Upper lobe of left lung (tissue), 6 donors: ENCODE measurements around the gene SRRM3. TPM values are rescaled to one million over a fixed set of nuclear protein-coding genes. Genes with fewer than 3 reads are reported as not detected.

ENCODE experiments used
- ATAC-seq, 2 donors: fragments of 200-7000 bp; cut with Tn5 transposase; one replicate each; pipeline ENCODE4 v1.9.1; 2022; ENCODE audit warnings: mild to moderate bottlenecking in 2 of 2, moderate library complexity in 2 of 2; ENCODE audit not compliant: low FRiP score in 2 of 2
- DNase-seq, 2 donors: peaks; one replicate each; pipeline ENCODE4 v3.0.0-alpha.2; 2019 to 2020
- H3K27ac ChIP-seq, 4 donors: fragments of 200-600 bp; sonication (generic); one replicate each; pipeline ENCODE4 v1.5.1; 2016 to 2019
- H3K27me3 ChIP-seq, 4 donors: fragments of 200-600 bp; sonication (generic); one replicate each; pipeline ENCODE4 v1.5.1; 2017 to 2019
- H3K36me3 ChIP-seq, 4 donors: fragments of 200-600 bp; sonication (generic); one replicate each; pipeline ENCODE4 v1.5.1; 2016 to 2019
- H3K4me1 ChIP-seq, 4 donors: fragments of 200-600 bp; sonication (generic); one replicate each; pipeline ENCODE4 v1.5.1; 2018 to 2019
- H3K4me3 ChIP-seq, 4 donors: fragments of 200-600 bp; sonication (generic); one replicate each; pipeline ENCODE4 v1.5.1; 2017 to 2019; ENCODE audit warnings: mild to moderate bottlenecking in 2 of 4, moderate library complexity in 1 of 4
- H3K9me3 ChIP-seq, 4 donors: fragments of 200-600 bp; sonication (generic); one replicate each; pipeline ENCODE4 v1.5.1; 2018 to 2019
- EP300 ChIP-seq, 4 donors: sonication (generic); formaldehyde crosslinking; IDR thresholded peaks; one replicate each; pipeline ENCODE4 v1.5.1; 2017; ENCODE audit warnings: antibody characterized with exemption in 4 of 4, control low read depth in 2 of 4
- POLR2A ChIP-seq, 4 donors: fragments of 450-650 bp; IDR thresholded peaks; one replicate each; pipeline ENCODE4 v1.5.1; 2016 to 2017; ENCODE audit warnings: antibody characterized with exemption in 4 of 4, mild to moderate bottlenecking in 2 of 4
- POLR2AphosphoS5 ChIP-seq, 2 donors: sonication (generic); formaldehyde crosslinking; IDR thresholded peaks; one replicate each; pipeline ENCODE4 v1.5.1; 2017; ENCODE audit warnings: antibody characterized with exemption in 2 of 2
- WGBS, 2 donors: methylation state at CpG; one replicate each; pipeline ENCODE4 v1.1.5; 2017 to 2018; 5-methylcytosine and 5-hydroxymethylcytosine counted together
- total RNA-seq, 6 donors: library from RNA; depleted of rRNA in 4 of 6; stranded (reverse); fragments of >200 nt in 4 of 6; gene quantifications; one replicate each; pipeline versions ENCODE4 v1.1.0 to v1.2.1, GENCODE V29; 2016 to 2021
- TF ChIP-seq, protein P1 (sequence below), 6 experiments: fragments of 450-650 bp in 4 of 6; fragments of 200-600 bp in 2 of 6; sonication (generic) in 2 of 6; IDR thresholded peaks; one replicate each; pipeline ENCODE4 v1.5.1; 2016 to 2019; ENCODE audit warnings: antibody characterized with exemption in 6 of 6
- donor health status: DM: no; HTN: no; CAD: no; lungs with moderate emphysema.
- donor health status: DM: no; HTN: yes; CAD: no; lungs with severe emphysema.

The SRRM3 gene
- total RNA-seq, 6 donors from 2014 or later = 0.30 to 1.5 (median 0.72) TPM

DNA sequence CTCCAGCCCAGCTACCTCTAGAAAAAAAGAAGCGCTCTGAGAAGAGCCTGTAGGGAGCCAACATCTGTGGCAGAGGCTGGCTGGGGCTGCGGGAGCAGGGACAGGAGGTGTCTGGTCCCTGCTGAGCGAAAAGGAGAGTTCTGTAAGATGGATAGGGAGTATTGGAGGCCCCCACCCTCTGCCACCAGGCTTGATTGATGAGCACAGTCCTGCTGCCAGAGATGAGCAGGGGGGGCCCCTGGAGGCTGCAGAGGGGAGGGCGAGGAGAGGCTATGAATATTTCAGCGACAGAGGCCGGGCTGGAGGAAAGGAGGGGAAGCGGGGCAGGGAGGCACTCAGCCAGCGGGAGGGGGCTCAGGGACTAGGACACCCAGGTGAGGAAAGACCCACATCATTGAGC lies 56.3 kb downstream of the SRRM3 start:
- Histone ChIP-seq H3K4me3 (no peak overlapping the region), H3K36me3 (no peaks in the 10 kb centered on the region), H3K27ac (no peak overlapping the region), H3K4me1 (peaks cover 6 to 12% (median 9%) of the 10 kb centered on the region in 4 donors), H3K27me3 (peaks cover 0 to 14% (median 4%) of the 10 kb centered on the region in 4 donors), H3K9me3 (no peaks in the 10 kb centered on the region)
- 26 to 41% methylated on average over 8 of the region's 8 CpGs for WGBS, 2 donors
- DNase-seq (no peak), ATAC-seq (no peak)
- no peak for TF ChIP-seq EP300 (IDR thresholded peaks at IDR 0.05)
- TF ChIP-seq, protein P1, sequence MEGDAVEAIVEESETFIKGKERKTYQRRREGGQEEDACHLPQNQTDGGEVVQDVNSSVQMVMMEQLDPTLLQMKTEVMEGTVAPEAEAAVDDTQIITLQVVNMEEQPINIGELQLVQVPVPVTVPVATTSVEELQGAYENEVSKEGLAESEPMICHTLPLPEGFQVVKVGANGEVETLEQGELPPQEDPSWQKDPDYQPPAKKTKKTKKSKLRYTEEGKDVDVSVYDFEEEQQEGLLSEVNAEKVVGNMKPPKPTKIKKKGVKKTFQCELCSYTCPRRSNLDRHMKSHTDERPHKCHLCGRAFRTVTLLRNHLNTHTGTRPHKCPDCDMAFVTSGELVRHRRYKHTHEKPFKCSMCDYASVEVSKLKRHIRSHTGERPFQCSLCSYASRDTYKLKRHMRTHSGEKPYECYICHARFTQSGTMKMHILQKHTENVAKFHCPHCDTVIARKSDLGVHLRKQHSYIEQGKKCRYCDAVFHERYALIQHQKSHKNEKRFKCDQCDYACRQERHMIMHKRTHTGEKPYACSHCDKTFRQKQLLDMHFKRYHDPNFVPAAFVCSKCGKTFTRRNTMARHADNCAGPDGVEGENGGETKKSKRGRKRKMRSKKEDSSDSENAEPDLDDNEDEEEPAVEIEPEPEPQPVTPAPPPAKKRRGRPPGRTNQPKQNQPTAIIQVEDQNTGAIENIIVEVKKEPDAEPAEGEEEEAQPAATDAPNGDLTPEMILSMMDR (IDR thresholded peaks at IDR 0.05) = no peak
- no peak for TF ChIP-seq POLR2AphosphoS5 (IDR thresholded peaks at IDR 0.05)
- no peak for TF ChIP-seq POLR2A (IDR thresholded peaks at IDR 0.05)

DNA sequence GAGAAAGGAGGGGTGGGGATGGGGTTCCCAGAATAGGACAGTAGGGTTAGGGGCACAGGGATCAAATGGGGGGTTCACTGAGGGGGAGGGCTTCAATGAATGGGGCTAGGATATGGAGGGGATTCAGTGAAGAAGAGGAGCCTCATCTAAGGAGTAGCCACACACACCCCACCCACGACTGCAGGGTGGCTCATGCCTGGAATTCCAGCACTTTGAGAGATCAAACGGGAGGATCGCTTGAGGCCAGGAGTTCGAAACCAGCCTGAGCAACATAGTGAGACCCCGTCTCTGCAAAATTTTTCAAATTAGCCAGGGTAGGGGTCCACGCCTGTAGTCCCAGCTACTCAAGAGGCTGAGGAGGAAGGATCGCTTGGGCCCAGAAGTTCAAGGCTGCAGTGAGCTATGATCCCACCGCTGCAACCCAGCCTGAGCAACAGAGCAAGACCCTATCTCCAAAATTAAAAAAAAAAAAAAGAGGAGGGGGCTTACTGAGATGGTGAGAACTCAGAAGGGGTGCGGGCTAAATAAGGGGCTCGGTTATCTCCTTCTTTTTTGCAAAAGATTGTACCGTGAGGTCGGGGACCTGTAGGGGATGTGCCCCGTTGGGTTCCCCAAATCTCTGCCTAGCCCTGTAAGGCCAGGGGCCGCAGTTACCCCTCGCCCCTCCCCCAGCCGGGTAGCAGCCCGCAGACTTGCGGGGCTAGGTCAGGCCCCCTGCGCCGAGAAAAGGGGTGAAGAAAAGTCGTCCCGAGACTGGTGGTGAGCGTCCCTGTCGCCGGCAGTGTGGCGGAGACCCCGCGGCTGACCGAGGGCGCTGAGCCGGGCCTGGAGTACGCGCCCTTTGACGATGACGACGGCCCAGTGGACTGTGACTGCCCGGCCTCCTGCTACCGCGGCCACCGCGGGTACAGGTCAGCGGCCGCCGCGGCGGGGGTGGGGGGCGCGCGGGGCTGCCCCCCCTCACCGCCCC lies 57.7 kb downstream of the SRRM3 start:
- peaks cover 0 to 14% (median 4%) of the 10 kb centered on the region in 4 donors for H3K27me3 ChIP-seq
- H3K4me1 ChIP-seq = peaks cover 6 to 12% (median 9%) of the 10 kb centered on the region in 4 donors
- WGBS, 2 donors = 20 to 43% methylated on average over 18 to 40 of the region's 50 CpGs
- ATAC-seq (peak in 1 of 2 donors; percentile 29), DNase-seq (peak in 1 of 2 donors; percentile 66)
- H3K27ac ChIP-seq = no peak overlapping the region
- H3K4me3 ChIP-seq = peak overlapping the region in 3 of 4 donors; percentile 27 to 46 (median 41)
- no peaks in the 10 kb centered on the region for H3K9me3 ChIP-seq
- no peaks in the 10 kb centered on the region for H3K36me3 ChIP-seq
- TF ChIP-seq EP300 (IDR thresholded peaks at IDR 0.05) (no peak), POLR2A (IDR thresholded peaks at IDR 0.05) (no peak), POLR2AphosphoS5 (IDR thresholded peaks at IDR 0.05) (no peak)
- TF ChIP-seq, protein P1 (IDR thresholded peaks at IDR 0.05) = no peak

DNA sequence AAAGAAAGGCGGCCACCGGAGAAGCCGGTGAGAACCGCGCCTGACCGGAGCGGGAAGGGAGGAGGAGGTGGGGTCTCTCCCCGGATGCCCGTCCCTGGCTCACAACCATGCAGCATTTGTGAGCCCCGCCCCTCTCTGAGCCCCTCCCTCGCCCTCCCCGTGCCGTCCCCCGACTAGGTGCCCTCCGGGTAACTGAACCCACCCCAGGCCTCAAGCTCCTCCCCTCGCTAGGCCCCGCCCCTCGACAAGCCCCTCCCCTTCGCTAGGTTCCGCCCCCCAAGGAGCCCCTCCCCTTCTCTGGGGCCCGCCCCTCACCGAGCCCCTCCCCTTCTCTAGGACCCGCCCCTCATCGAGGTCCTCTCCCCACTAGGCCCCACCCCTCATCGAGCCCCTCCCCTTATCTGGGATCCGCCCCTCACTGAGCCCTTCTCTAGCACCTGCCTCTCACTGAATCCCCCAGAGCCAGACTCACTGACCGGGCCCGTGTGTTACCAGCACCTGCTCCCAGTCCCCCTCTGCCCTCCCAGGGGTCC lies 58.5 kb downstream of the SRRM3 start:
- Histone ChIP-seq H3K4me3 (peak overlapping the region in 3 of 4 donors; percentile 27 to 46 (median 41)), H3K27me3 (peaks cover 0 to 14% (median 4%) of the 10 kb centered on the region in 4 donors), H3K4me1 (peaks cover 6 to 12% (median 9%) of the 10 kb centered on the region in 4 donors), H3K36me3 (no peaks in the 10 kb centered on the region), H3K27ac (no peak overlapping the region), H3K9me3 (no peaks in the 10 kb centered on the region)
- DNase-seq (peak; percentile 22 to 64), ATAC-seq (peak in 1 of 2 donors; percentile 56)
- WGBS, 2 donors = 6% methylated on average over 21 of the region's 28 CpGs; no CpG with 5 or more reads in 1 of the 2 donors
- TF ChIP-seq, protein P1 (IDR thresholded peaks at IDR 0.05) = no peak
- TF ChIP-seq POLR2AphosphoS5 (IDR thresholded peaks at IDR 0.05) (no peak), POLR2A (IDR thresholded peaks at IDR 0.05) (no peak), EP300 (IDR thresholded peaks at IDR 0.05) (no peak)

DNA sequence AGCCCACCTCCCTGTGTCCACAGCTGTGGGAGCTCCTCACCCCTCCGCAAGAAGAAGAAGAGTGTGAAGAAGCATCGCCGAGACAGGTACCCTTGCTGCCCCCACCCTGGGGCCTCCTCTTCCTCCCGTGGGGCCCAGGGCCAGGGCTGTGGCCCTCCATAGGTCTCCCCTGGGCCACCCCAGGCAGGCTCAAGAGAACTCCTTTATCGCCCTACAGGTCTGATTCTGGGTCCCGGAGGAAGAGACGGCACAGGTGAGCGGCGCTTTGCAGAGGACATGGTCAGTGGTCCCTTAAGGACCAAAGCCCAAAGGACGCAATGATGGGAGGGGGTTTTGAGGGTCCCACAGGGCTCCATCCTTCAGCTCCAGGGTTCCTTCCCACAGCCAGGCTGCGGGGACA lies 59.6 kb downstream of the SRRM3 start:
- Histone ChIP-seq H3K4me3 (no peak overlapping the region), H3K9me3 (no peaks in the 10 kb centered on the region), H3K4me1 (peaks cover 6 to 12% (median 9%) of the 10 kb centered on the region in 4 donors), H3K27ac (no peak overlapping the region), H3K27me3 (peaks cover 0 to 14% (median 4%) of the 10 kb centered on the region in 4 donors), H3K36me3 (no peaks in the 10 kb centered on the region)
- TF ChIP-seq, protein P1 (IDR thresholded peaks at IDR 0.05) = no peak
- no peak for ATAC-seq
- DNase-seq = no peak
- WGBS, 2 donors = 84 to 97% methylated on average over 7 to 11 of the region's 11 CpGs
